K562 (cell line): Measurements from ENCODE around the gene DLGAP1. TPM values are rescaled to one million over a fixed set of nuclear protein-coding genes. Genes with fewer than 3 reads are reported as not detected.

Source experiments
- CTBP1 ChIP-seq: fragments of 450-650 bp; IDR thresholded peaks from 2 replicates; pipeline ENCODE4 v1.6.1; 2016; ENCODE audit warnings: borderline replicate concordance
- GABPB1 ChIP-seq: sonication (generic); formaldehyde crosslinking; IDR thresholded peaks from 2 replicates; pipeline ENCODE4 v1.8.0; 2022; ENCODE audit warnings: mild to moderate bottlenecking, missing genetic modification reagents
- MAZ ChIP-seq, 2 experiments: fragments of 450-650 bp in 1 of 2; sonication (generic) in 1 of 2; formaldehyde crosslinking; IDR thresholded peaks in 1 of 2; conservative IDR thresholded peaks in 1 of 2; 2 replicates each; pipeline versions ENCODE4 v1.4.0 to v1.5.0; 2020; ENCODE audit warnings: mild to moderate bottlenecking in 1 of 2, missing genetic modification reagents in 1 of 2
- POLR3A ChIP-seq: IDR thresholded peaks from 2 replicates; pipeline ENCODE4 v1.6.1; 2011; ENCODE audit warnings: borderline replicate concordance, mild to moderate bottlenecking, moderate library complexity; ENCODE audit not compliant: insufficient read length, insufficient read depth; ENCODE audit errors: extremely low read depth
- SMAD3 ChIP-seq: fragments of 450-650 bp; formaldehyde crosslinking; conservative IDR thresholded peaks from 2 replicates; pipeline ENCODE4 v1.4.0; 2020; ENCODE audit warnings: mild to moderate bottlenecking
- TEAD4 ChIP-seq, 2 experiments: sonication (generic) in 1 of 2; formaldehyde crosslinking in 1 of 2; IDR thresholded peaks; 2 replicates each; pipeline versions ENCODE4 v1.6.1 to v1.8.0; 2012 to 2022; ENCODE audit warnings: borderline replicate concordance in 1 of 2, inconsistent platforms in 1 of 2, low read length in 1 of 2, mild to moderate bottlenecking in 1 of 2, missing genetic modification reagents in 1 of 2
- polyA plus RNA-seq, 8 experiments: library from polyadenylated mRNA; depleted of rRNA in 4 of 8; stranded (reverse) in 5 of 8; unstranded in 3 of 8; fragments of >200 nt; fragmentation: Nextera tagmentation in 2 of 8; fragmentation: Illumina TruSeq in 1 of 8; extraction: Ambion mirVana in 2 of 8; extraction: Trizol in 1 of 8; gene quantifications; 2 replicates each; pipeline versions ENCODE4 v1.2.1 to v1.2.3, GENCODE V29; 2011 to 2014; ENCODE audit warnings: inconsistent platforms in 1 of 8, missing spikeins in 1 of 8
- total RNA-seq, 7 experiments: library from RNA; depleted of rRNA in 6 of 7; stranded (reverse); fragments of >200 nt in 6 of 7; fragmentation: Illumina TruSeq in 2 of 7; extraction: Trizol in 2 of 7; gene quantifications; 2 replicates each; pipeline versions ENCODE4 v1.2.1 to v1.2.3, GENCODE V29; 2011 to 2021; ENCODE audit warnings: low replicate concordance in 1 of 7
- TF ChIP-seq, protein P1 (sequence below), 2 experiments: fragments of 450-650 bp; IDR thresholded peaks; 2 replicates each; pipeline ENCODE4 v1.6.1; 2016
- TF ChIP-seq, protein P2 (sequence below): fragments of 450-650 bp; formaldehyde crosslinking; IDR thresholded peaks from 2 replicates; pipeline ENCODE4 v1.4.0; 2020; ENCODE audit warnings: mild to moderate bottlenecking
- TF ChIP-seq, protein P3 (sequence below): fragments of 250-450 bp; sonication (Bioruptor Pico); IDR thresholded peaks from 2 replicates; pipeline ENCODE4 v1.4.0; 2020; ENCODE audit warnings: mild to moderate bottlenecking
- TF ChIP-seq, protein P4 (sequence below), 2 experiments: fragments of 450-650 bp; IDR thresholded peaks; 2 replicates each; pipeline ENCODE4 v1.6.1; 2018; ENCODE audit warnings: mild to moderate bottlenecking in 2 of 2, low read depth in 1 of 2; ENCODE audit not compliant: partially characterized antibody in 2 of 2

Gene DLGAP1
- total and polyA plus RNA-seq, 9 of the 15 experiments (the other 6 are each of a cell fraction or from before 2014, with no cell fraction given): 0.04 to 0.22 (median 0.08) TPM

DNA sequence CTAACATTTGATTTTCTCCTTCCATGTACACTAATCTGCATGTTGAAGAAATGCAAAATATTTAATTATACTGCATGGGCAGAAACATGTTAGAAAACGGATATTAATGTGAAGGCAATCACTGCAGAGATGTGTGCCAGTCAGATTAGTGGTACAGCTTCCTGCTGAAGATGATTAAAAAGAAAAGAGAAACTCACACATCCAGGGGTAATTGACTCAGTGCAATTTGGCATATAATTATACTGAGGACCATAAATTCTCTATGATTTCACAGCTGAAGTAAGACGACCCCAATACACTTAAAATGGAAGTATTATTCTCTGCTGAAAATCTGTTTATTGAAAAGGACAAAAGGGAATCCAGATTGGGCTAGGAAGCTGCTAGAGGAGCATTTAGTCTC is 761.7 kb downstream of the DLGAP1 start (continued):
- TF ChIP-seq TEAD4 (IDR thresholded peaks at IDR 0.05; ENCODE audit: low read length) (no peak), TEAD4 (CRISPR knock-in tag; IDR thresholded peaks at IDR 0.05; ENCODE audit: borderline replicate concordance) (no peak), SMAD3 (CRISPR knock-in tag) (no peak), GABPB1 (CRISPR knock-in tag) (no peak), CTBP1 (no peak), MAZ (CRISPR knock-in tag; conservative IDR thresholded peaks at IDR 0.05 in 1 of 2, IDR thresholded peaks at IDR 0.05 in 1 of 2) (no peak), POLR3A (no peak)
- TF ChIP-seq, protein P1, sequence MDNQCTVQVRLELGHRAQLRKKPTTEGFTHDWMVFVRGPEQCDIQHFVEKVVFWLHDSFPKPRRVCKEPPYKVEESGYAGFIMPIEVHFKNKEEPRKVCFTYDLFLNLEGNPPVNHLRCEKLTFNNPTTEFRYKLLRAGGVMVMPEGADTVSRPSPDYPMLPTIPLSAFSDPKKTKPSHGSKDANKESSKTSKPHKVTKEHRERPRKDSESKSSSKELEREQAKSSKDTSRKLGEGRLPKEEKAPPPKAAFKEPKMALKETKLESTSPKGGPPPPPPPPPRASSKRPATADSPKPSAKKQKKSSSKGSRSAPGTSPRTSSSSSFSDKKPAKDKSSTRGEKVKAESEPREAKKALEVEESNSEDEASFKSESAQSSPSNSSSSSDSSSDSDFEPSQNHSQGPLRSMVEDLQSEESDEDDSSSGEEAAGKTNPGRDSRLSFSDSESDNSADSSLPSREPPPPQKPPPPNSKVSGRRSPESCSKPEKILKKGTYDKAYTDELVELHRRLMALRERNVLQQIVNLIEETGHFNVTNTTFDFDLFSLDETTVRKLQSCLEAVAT (IDR thresholded peaks at IDR 0.05): no peak
- TF ChIP-seq, protein P2, sequence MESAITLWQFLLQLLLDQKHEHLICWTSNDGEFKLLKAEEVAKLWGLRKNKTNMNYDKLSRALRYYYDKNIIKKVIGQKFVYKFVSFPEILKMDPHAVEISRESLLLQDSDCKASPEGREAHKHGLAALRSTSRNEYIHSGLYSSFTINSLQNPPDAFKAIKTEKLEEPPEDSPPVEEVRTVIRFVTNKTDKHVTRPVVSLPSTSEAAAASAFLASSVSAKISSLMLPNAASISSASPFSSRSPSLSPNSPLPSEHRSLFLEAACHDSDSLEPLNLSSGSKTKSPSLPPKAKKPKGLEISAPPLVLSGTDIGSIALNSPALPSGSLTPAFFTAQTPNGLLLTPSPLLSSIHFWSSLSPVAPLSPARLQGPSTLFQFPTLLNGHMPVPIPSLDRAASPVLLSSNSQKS: no peak
- TF ChIP-seq, protein P3, sequence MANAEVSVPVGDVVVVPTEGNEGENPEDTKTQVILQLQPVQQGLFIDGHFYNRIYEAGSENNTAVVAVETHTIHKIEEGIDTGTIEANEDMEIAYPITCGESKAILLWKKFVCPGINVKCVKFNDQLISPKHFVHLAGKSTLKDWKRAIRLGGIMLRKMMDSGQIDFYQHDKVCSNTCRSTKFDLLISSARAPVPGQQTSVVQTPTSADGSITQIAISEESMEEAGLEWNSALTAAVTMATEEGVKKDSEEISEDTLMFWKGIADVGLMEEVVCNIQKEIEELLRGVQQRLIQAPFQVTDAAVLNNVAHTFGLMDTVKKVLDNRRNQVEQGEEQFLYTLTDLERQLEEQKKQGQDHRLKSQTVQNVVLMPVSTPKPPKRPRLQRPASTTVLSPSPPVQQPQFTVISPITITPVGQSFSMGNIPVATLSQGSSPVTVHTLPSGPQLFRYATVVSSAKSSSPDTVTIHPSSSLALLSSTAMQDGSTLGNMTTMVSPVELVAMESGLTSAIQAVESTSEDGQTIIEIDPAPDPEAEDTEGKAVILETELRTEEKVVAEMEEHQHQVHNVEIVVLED: no peak
- TF ChIP-seq, protein P4, sequence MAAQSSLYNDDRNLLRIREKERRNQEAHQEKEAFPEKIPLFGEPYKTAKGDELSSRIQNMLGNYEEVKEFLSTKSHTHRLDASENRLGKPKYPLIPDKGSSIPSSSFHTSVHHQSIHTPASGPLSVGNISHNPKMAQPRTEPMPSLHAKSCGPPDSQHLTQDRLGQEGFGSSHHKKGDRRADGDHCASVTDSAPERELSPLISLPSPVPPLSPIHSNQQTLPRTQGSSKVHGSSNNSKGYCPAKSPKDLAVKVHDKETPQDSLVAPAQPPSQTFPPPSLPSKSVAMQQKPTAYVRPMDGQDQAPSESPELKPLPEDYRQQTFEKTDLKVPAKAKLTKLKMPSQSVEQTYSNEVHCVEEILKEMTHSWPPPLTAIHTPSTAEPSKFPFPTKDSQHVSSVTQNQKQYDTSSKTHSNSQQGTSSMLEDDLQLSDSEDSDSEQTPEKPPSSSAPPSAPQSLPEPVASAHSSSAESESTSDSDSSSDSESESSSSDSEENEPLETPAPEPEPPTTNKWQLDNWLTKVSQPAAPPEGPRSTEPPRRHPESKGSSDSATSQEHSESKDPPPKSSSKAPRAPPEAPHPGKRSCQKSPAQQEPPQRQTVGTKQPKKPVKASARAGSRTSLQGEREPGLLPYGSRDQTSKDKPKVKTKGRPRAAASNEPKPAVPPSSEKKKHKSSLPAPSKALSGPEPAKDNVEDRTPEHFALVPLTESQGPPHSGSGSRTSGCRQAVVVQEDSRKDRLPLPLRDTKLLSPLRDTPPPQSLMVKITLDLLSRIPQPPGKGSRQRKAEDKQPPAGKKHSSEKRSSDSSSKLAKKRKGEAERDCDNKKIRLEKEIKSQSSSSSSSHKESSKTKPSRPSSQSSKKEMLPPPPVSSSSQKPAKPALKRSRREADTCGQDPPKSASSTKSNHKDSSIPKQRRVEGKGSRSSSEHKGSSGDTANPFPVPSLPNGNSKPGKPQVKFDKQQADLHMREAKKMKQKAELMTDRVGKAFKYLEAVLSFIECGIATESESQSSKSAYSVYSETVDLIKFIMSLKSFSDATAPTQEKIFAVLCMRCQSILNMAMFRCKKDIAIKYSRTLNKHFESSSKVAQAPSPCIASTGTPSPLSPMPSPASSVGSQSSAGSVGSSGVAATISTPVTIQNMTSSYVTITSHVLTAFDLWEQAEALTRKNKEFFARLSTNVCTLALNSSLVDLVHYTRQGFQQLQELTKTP (IDR thresholded peaks at IDR 0.05; ENCODE audit: low read depth in 1 of 2, partially characterized antibody in 2 of 2): no peak
